GM23338 (cell line): ENCODE results near the gene KLRC3. TPM values are rescaled to one million over a fixed set of nuclear protein-coding genes. Genes with fewer than 3 reads are reported as not detected.

Source experiments
- ATAC-seq: fragments of 200-7000 bp; cut with Tn5 transposase; 3 replicates; pipeline ENCODE4 v1.9.1; 2020
- DNase-seq: peaks from one replicate; pipeline ENCODE4 v3.0.0-alpha.2; 2015; ENCODE audit warnings: low spot score
- H2AFZ ChIP-seq: fragments of 200-600 bp; sonication (generic); 2 replicates; pipeline ENCODE4 v1.8.0; 2016; ENCODE audit warnings: antibody characterized with exemption, mild to moderate bottlenecking, moderate library complexity
- H3F3A ChIP-seq: fragments of 200-600 bp; sonication (generic); replicated peaks from 2 replicates; pipeline ENCODE4 v1.8.0; 2017; ENCODE audit warnings: antibody characterized with exemption, mixed run types, low read depth
- H3K27ac ChIP-seq: fragments of 200-600 bp; sonication (generic); 2 replicates; pipeline ENCODE4 v1.6.1; 2016; ENCODE audit warnings: low read depth
- H3K27me3 ChIP-seq: fragments of 200-600 bp; sonication (generic); 2 replicates; pipeline ENCODE4 v1.8.0; 2016; ENCODE audit warnings: mild to moderate bottlenecking, mixed run types, moderate library complexity; ENCODE audit not compliant: insufficient read depth
- H3K36me3 ChIP-seq: fragments of 200-600 bp; sonication (generic); 2 replicates; pipeline ENCODE4 v1.8.0; 2016; ENCODE audit warnings: mild to moderate bottlenecking; ENCODE audit not compliant: insufficient read depth
- H3K4me1 ChIP-seq: fragments of 200-600 bp; sonication (generic); 2 replicates; pipeline ENCODE4 v1.8.0; 2016; ENCODE audit warnings: mild to moderate bottlenecking, moderate library complexity; ENCODE audit not compliant: insufficient read depth
- H3K4me2 ChIP-seq: fragments of 200-600 bp; sonication (generic); 2 replicates; pipeline ENCODE4 v1.7.1; 2017; ENCODE audit warnings: mixed run types
- H3K4me3 ChIP-seq: fragments of 200-600 bp; sonication (generic); 2 replicates; pipeline ENCODE4 v1.6.1; 2016; ENCODE audit warnings: mixed run types
- H3K79me2 ChIP-seq: fragments of 200-600 bp; sonication (generic); replicated peaks from 2 replicates; pipeline ENCODE4 v1.8.0; 2017; ENCODE audit warnings: mild to moderate bottlenecking; ENCODE audit not compliant: insufficient read depth
- H3K9me2 ChIP-seq: fragments of 200-600 bp; sonication (generic); 2 replicates; pipeline ENCODE4 v1.8.0; 2017; ENCODE audit not compliant: insufficient read depth
- H4K20me1 ChIP-seq: fragments of 200-600 bp; sonication (generic); replicated peaks from 2 replicates; pipeline ENCODE4 v1.8.0; 2017; ENCODE audit warnings: mild to moderate bottlenecking; ENCODE audit not compliant: insufficient read depth
- H3K27ac Mint-ChIP-seq: 2 replicates; pipeline ENCODE4 v1.8.0; 2020; ENCODE audit warnings: inconsistent platforms, mild to moderate bottlenecking, moderate library complexity, mixed read lengths
- H3K27me3 Mint-ChIP-seq: 3 replicates; pipeline ENCODE4 v1.8.0; 2022; ENCODE audit warnings: low read depth, mild to moderate bottlenecking, moderate library complexity, mixed read lengths, inconsistent platforms; ENCODE audit not compliant: insufficient read depth, poor library complexity
- H3K36me3 Mint-ChIP-seq: 3 replicates; pipeline ENCODE4 v1.8.0; 2021; ENCODE audit warnings: low read depth, mild to moderate bottlenecking, inconsistent platforms, moderate library complexity, mixed read lengths
- H3K4me1 Mint-ChIP-seq: 3 replicates; pipeline ENCODE4 v1.8.0; 2020; ENCODE audit warnings: mild to moderate bottlenecking, inconsistent platforms, mixed read lengths
- H3K4me3 Mint-ChIP-seq: 3 replicates; pipeline ENCODE4 v1.8.0; 2021; ENCODE audit warnings: moderate library complexity, mild to moderate bottlenecking, inconsistent platforms, mixed read lengths
- H3K9me3 Mint-ChIP-seq: 3 replicates; pipeline ENCODE4 v1.8.0; 2020; ENCODE audit warnings: moderate library complexity, mild to moderate bottlenecking, inconsistent platforms, mixed read lengths
- CREB1 ChIP-seq: fragments of 250-450 bp; sonication (Bioruptor Pico); IDR thresholded peaks from 2 replicates; pipeline ENCODE4 v1.5.0; 2020; ENCODE audit warnings: low read depth, mild to moderate bottlenecking, moderate library complexity
- CTCF ChIP-seq, 2 experiments: fragments of 200-600 bp in 1 of 2; sonication (generic) in 1 of 2; conservative IDR thresholded peaks; 2 replicates each; pipeline versions ENCODE4 v1.5.1 to v1.6.1; 2016 to 2017; ENCODE audit warnings: antibody characterized with exemption in 2 of 2, low read depth in 2 of 2, mild to moderate bottlenecking in 2 of 2, moderate library complexity in 1 of 2
- ETS1 ChIP-seq: IDR thresholded peaks from 2 replicates; pipeline ENCODE4 v1.6.1; 2016; ENCODE audit warnings: antibody characterized with exemption
- EZH2 ChIP-seq: fragments of 200-600 bp; sonication (generic); IDR thresholded peaks from one replicate; pipeline ENCODE4 v1.8.0; 2017; ENCODE audit warnings: antibody characterized with exemption, mild to moderate bottlenecking, low read depth; ENCODE audit not compliant: unreplicated experiment
- EZH2phosphoT487 ChIP-seq: fragments of 200-600 bp; sonication (generic); IDR thresholded peaks from one replicate; pipeline ENCODE4 v1.8.1; 2018; ENCODE audit warnings: antibody characterized with exemption; ENCODE audit not compliant: unreplicated experiment
- JUNB ChIP-seq: IDR thresholded peaks from one replicate; pipeline ENCODE4 v1.6.1; 2016; ENCODE audit warnings: antibody characterized with exemption; ENCODE audit not compliant: unreplicated experiment
- NANOG ChIP-seq: IDR thresholded peaks from 2 replicates; pipeline ENCODE4 v1.6.1; 2016; ENCODE audit warnings: antibody characterized with exemption, borderline replicate concordance
- POLR2AphosphoS5 ChIP-seq: IDR thresholded peaks from 2 replicates; pipeline ENCODE4 v1.6.1; 2016; ENCODE audit warnings: antibody characterized with exemption, low read depth
- REST ChIP-seq: IDR thresholded peaks from one replicate; pipeline ENCODE4 v1.6.1; 2018; ENCODE audit warnings: antibody characterized with exemption; ENCODE audit not compliant: unreplicated experiment
- STAT1 ChIP-seq: IDR thresholded peaks from one replicate; pipeline ENCODE4 v1.6.1; 2016; ENCODE audit warnings: antibody characterized with exemption; ENCODE audit not compliant: unreplicated experiment
- ZNF114 ChIP-seq: fragments of 250-450 bp; sonication (Bioruptor Pico); IDR thresholded peaks from 2 replicates; pipeline ENCODE4 v1.5.0; 2020; ENCODE audit warnings: mild to moderate bottlenecking, moderate library complexity
- ZNF331 ChIP-seq: fragments of 250-450 bp; sonication (Bioruptor Pico); IDR thresholded peaks from 2 replicates; pipeline ENCODE4 v1.5.0; 2020; ENCODE audit warnings: low read depth, mild to moderate bottlenecking, moderate library complexity
- ZNF462 ChIP-seq: fragments of 250-450 bp; sonication (Bioruptor Pico); IDR thresholded peaks from 2 replicates; pipeline ENCODE4 v1.5.0; 2020; ENCODE audit warnings: mild to moderate bottlenecking, moderate library complexity
- polyA plus RNA-seq: library from polyadenylated mRNA; unstranded; fragments of >200 nt; fragmentation: Nextera tagmentation; extraction: Ambion mirVana; gene quantifications from 2 replicates; pipeline ENCODE4 v1.2.1, GENCODE V29; 2016
- total RNA-seq: library from RNA; depleted of rRNA; stranded (reverse); fragments of >200 nt; shearing (Covaris generic); gene quantifications from 2 replicates; pipeline ENCODE4 v1.2.3, GENCODE V29; 2014

Gene KLRC3
- total and polyA plus RNA-seq, 2 experiments from 2014 or later = not detected

GRCh38 chr12:10400829-10401228 is 19.6 kb downstream of the KLRC3 start:
- H3K9me2 ChIP-seq = no peaks in the 10 kb centered on the region
- H3K4me2 ChIP-seq = no peak overlapping the region
- no peaks in the 10 kb centered on the region for H3K36me3 ChIP-seq
- no peak for TF ChIP-seq ETS1
- TF ChIP-seq CREB1 (CRISPR knock-in tag) = no peak
- TF ChIP-seq NANOG = no peak
- no peak for TF ChIP-seq ZNF462 (CRISPR knock-in tag)
- no peak for TF ChIP-seq CTCF (conservative IDR thresholded peaks at IDR 0.05; ENCODE audit: low read depth in 2 of 2)
- TF ChIP-seq EZH2 = no peak
- TF ChIP-seq STAT1 = no peak
- TF ChIP-seq JUNB = no peak
- no peak for TF ChIP-seq POLR2AphosphoS5
- no peak for TF ChIP-seq EZH2phosphoT487
- no peak for TF ChIP-seq REST
- TF ChIP-seq ZNF114 (CRISPR knock-in tag) = no peak
- no peak for TF ChIP-seq ZNF331 (CRISPR knock-in tag)
- no peaks in the 10 kb centered on the region for H3K27me3 Mint-ChIP-seq
- H4K20me1 ChIP-seq = no peaks in the 10 kb centered on the region
- no peak overlapping the region for H3K4me3 ChIP-seq
- no peak overlapping the region for H3K27ac Mint-ChIP-seq
- no peak for DNase-seq
- no peaks in the 10 kb centered on the region for H3K36me3 Mint-ChIP-seq
- H3K4me1 Mint-ChIP-seq = peaks cover under 1% of the 10 kb centered on the region
- peaks cover 2% of the 10 kb centered on the region; the same call in 1 of the 2 replicates for H3K4me1 ChIP-seq
- H3K27me3 ChIP-seq = no peaks in the 10 kb centered on the region
- H3K9me3 Mint-ChIP-seq = no peaks in the 10 kb centered on the region
- no peak overlapping the region for H3K4me3 Mint-ChIP-seq
- no peaks in the 10 kb centered on the region for H3K79me2 ChIP-seq
- no peaks in the 10 kb centered on the region for H3F3A ChIP-seq
- no peak overlapping the region for H3K27ac ChIP-seq
- H2AFZ ChIP-seq = no peak overlapping the region
- ATAC-seq = no peak
